GM19035 (cell line): ENCODE data around the gene MAGI1.
"Not testable (repeated sequence)": the region's sequence is repeated elsewhere in the genome, so short reads cannot be mapped to it uniquely, and the experiment has no call there.

ENCODE experiments used
- ATAC-seq: cut with Tn5 transposase; IDR thresholded peaks from one replicate; pipeline ENCODE4 v1.9.1; 2021; ENCODE audit not compliant: unreplicated experiment

The MAGI1 gene

GRCh38 chr3:65575376-65575840, 463.3 kb downstream of the MAGI1 start:
- no peak for ATAC-seq

- no peak for ATAC-seq
Measured at GRCh38 chr3:65573548-65574116, 465.1 kb downstream of the MAGI1 start.

GRCh38 chr3:65572175-65572777, 466.4 kb downstream of the MAGI1 start:
- ATAC-seq: no peak

- ATAC-seq: no peak
Measured at GRCh38 chr3:65569845-65570405, 468.8 kb downstream of the MAGI1 start.

- ATAC-seq: no peak
Measured at GRCh38 chr3:65569129-65569528, 469.6 kb downstream of the MAGI1 start.

- no peak for ATAC-seq
Measured at GRCh38 chr3:65568497-65568896, 470.2 kb downstream of the MAGI1 start.

- not testable (repeated sequence) for ATAC-seq
Measured at GRCh38 chr3:65565744-65566143, 473.0 kb downstream of the MAGI1 start.

GRCh38 chr3:65564483-65564882, 474.2 kb downstream of the MAGI1 start:
- no peak for ATAC-seq

GRCh38 chr3:65563861-65564260, 474.9 kb downstream of the MAGI1 start:
- ATAC-seq: no peak

- ATAC-seq: no peak
Measured at GRCh38 chr3:65562447-65562846, 476.3 kb downstream of the MAGI1 start.

- no peak for ATAC-seq
Measured at GRCh38 chr3:65561617-65562016, 477.1 kb downstream of the MAGI1 start.

- ATAC-seq: no peak
Measured at GRCh38 chr3:65560901-65561300, 477.8 kb downstream of the MAGI1 start.

GRCh38 chr3:65560133-65560532, 478.6 kb downstream of the MAGI1 start:
- no peak for ATAC-seq

GRCh38 chr3:65559643-65560042, 479.1 kb downstream of the MAGI1 start:
- no peak for ATAC-seq

- ATAC-seq: no peak
Measured at GRCh38 chr3:65558826-65559225, 479.9 kb downstream of the MAGI1 start.

- no peak for ATAC-seq
Measured at GRCh38 chr3:65557899-65558564, 480.7 kb downstream of the MAGI1 start.

- ATAC-seq: no peak
Measured at GRCh38 chr3:65556934-65557577, 481.7 kb downstream of the MAGI1 start.

GRCh38 chr3:65552434-65552833, 486.3 kb downstream of the MAGI1 start:
- no peak for ATAC-seq

- no peak for ATAC-seq
Measured at GRCh38 chr3:65551945-65552344, 486.8 kb downstream of the MAGI1 start.

- no peak for ATAC-seq
Measured at GRCh38 chr3:65550137-65550536, 488.6 kb downstream of the MAGI1 start.

GRCh38 chr3:65549626-65549959, 489.1 kb downstream of the MAGI1 start:
- ATAC-seq: no peak
